ENCODE results near the gene TIRAP.
"Not testable (repeated sequence)": the region's sequence is repeated elsewhere in the genome, so short reads cannot be mapped to it uniquely, and the experiment has no call there.

TIRAP gene

GRCh38 chr11:126282736-126283591 is at the start of gene TIRAP:
Gene TIRAP, plus strand, starts transcription at chr11:126283093. Its CDS starts 7,802 bp downstream, at chr11:126290895.
- Mint-ChIP-seq H3K27me3 (no peaks in the 10 kb centered on the region), H3K4me3 (peak within 1 kb of the TSS; percentile 96), H3K9me3 (no peaks in the 10 kb centered on the region), H3K4me1 (peaks cover 35% of the 10 kb centered on the region), H3K36me3 (ENCODE audit: insufficient read depth) (peaks cover 17% of the 10 kb centered on the region), H3K27ac (ENCODE audit: low read depth) (peak within 1 kb of the TSS; percentile 98)
- ATAC-seq (replicated peaks; ENCODE audit: extremely low read depth, poor library complexity, severe bottlenecking) = peak; percentile 61
- DNase-seq (ENCODE audit: low spot score in 2 of 2) = peak; percentile 52 to 56

GRCh38 chr11:126233391-126233790 is 49.5 kb upstream of the TIRAP start:
- no peaks in the 10 kb centered on the region for H3K9me3 Mint-ChIP-seq
- DNase-seq (ENCODE audit: low spot score in 2 of 2) (no peak), ATAC-seq (replicated peaks; ENCODE audit: extremely low read depth, poor library complexity, severe bottlenecking) (no peak)
- H3K27me3 Mint-ChIP-seq = no peaks in the 10 kb centered on the region
- no peak overlapping the region for H3K27ac Mint-ChIP-seq (ENCODE audit: low read depth)
- no peaks in the 10 kb centered on the region for H3K4me1 Mint-ChIP-seq
- H3K36me3 Mint-ChIP-seq (ENCODE audit: insufficient read depth) = peaks cover 14% of the 10 kb centered on the region
- no peak overlapping the region for H3K4me3 Mint-ChIP-seq

GRCh38 chr11:126246636-126247035 is 36.3 kb upstream of the TIRAP start:
- no peak overlapping the region for H3K27ac Mint-ChIP-seq (ENCODE audit: low read depth)
- ATAC-seq (replicated peaks; ENCODE audit: extremely low read depth, poor library complexity, severe bottlenecking) = no peak
- H3K4me3 Mint-ChIP-seq = no peak overlapping the region
- no peaks in the 10 kb centered on the region for H3K9me3 Mint-ChIP-seq
- no peaks in the 10 kb centered on the region for H3K4me1 Mint-ChIP-seq
- no peaks in the 10 kb centered on the region for H3K27me3 Mint-ChIP-seq
- DNase-seq (ENCODE audit: low spot score in 2 of 2) = no peak
- H3K36me3 Mint-ChIP-seq (ENCODE audit: insufficient read depth) = peaks cover 18% of the 10 kb centered on the region

GRCh38 chr11:126253265-126253664 is 29.6 kb upstream of the TIRAP start:
- Mint-ChIP-seq H3K9me3 (no peaks in the 10 kb centered on the region), H3K4me3 (no peak overlapping the region), H3K27ac (ENCODE audit: low read depth) (no peak overlapping the region), H3K27me3 (no peaks in the 10 kb centered on the region), H3K4me1 (no peaks in the 10 kb centered on the region), H3K36me3 (ENCODE audit: insufficient read depth) (peaks cover 15% of the 10 kb centered on the region)
- ATAC-seq (replicated peaks; ENCODE audit: extremely low read depth, poor library complexity, severe bottlenecking) = no peak
- no peak for DNase-seq (ENCODE audit: low spot score in 2 of 2)

- H3K36me3 Mint-ChIP-seq (ENCODE audit: insufficient read depth) = peaks cover 15% of the 10 kb centered on the region
- no peak for ATAC-seq (replicated peaks; ENCODE audit: extremely low read depth, poor library complexity, severe bottlenecking)
- no peaks in the 10 kb centered on the region for H3K27me3 Mint-ChIP-seq
- no peaks in the 10 kb centered on the region for H3K9me3 Mint-ChIP-seq
- no peak for DNase-seq (ENCODE audit: low spot score in 2 of 2)
- no peaks in the 10 kb centered on the region for H3K4me1 Mint-ChIP-seq
- H3K4me3 Mint-ChIP-seq = no peak overlapping the region
- no peak overlapping the region for H3K27ac Mint-ChIP-seq (ENCODE audit: low read depth)
Observed at GRCh38 chr11:126254819-126255218, 28.1 kb upstream of the TIRAP start.

GRCh38 chr11:126255507-126255906 is 27.4 kb upstream of the TIRAP start:
- H3K27me3 Mint-ChIP-seq; DNase-seq (ENCODE audit: low spot score in 2 of 2); H3K4me1 Mint-ChIP-seq; H3K27ac Mint-ChIP-seq (ENCODE audit: low read depth); H3K9me3 Mint-ChIP-seq; H3K4me3 Mint-ChIP-seq; ATAC-seq (replicated peaks; ENCODE audit: extremely low read depth, poor library complexity, severe bottlenecking): not testable (repeated sequence)
- peaks cover 18% of the 10 kb centered on the region for H3K36me3 Mint-ChIP-seq (ENCODE audit: insufficient read depth)

GRCh38 chr11:126256216-126256615 is 26.7 kb upstream of the TIRAP start:
- H3K4me1 Mint-ChIP-seq = no peaks in the 10 kb centered on the region
- peaks cover 19% of the 10 kb centered on the region for H3K36me3 Mint-ChIP-seq (ENCODE audit: insufficient read depth)
- H3K27ac Mint-ChIP-seq (ENCODE audit: low read depth) = peak overlapping the region; percentile 19
- ATAC-seq (replicated peaks; ENCODE audit: extremely low read depth, poor library complexity, severe bottlenecking) (no peak), DNase-seq (ENCODE audit: low spot score in 2 of 2) (no peak)
- no peak overlapping the region for H3K4me3 Mint-ChIP-seq
- no peaks in the 10 kb centered on the region for H3K9me3 Mint-ChIP-seq
- H3K27me3 Mint-ChIP-seq = no peaks in the 10 kb centered on the region

- Mint-ChIP-seq H3K27ac (ENCODE audit: low read depth) (no peak overlapping the region), H3K4me1 (no peaks in the 10 kb centered on the region), H3K27me3 (no peaks in the 10 kb centered on the region), H3K36me3 (ENCODE audit: insufficient read depth) (peaks cover 18% of the 10 kb centered on the region), H3K9me3 (no peaks in the 10 kb centered on the region), H3K4me3 (no peak overlapping the region)
- ATAC-seq (replicated peaks; ENCODE audit: extremely low read depth, poor library complexity, severe bottlenecking) = no peak
- no peak for DNase-seq (ENCODE audit: low spot score in 2 of 2)
Observed at GRCh38 chr11:126257144-126257543, 25.7 kb upstream of the TIRAP start.

- ATAC-seq (replicated peaks; ENCODE audit: extremely low read depth, poor library complexity, severe bottlenecking) (no peak), DNase-seq (ENCODE audit: low spot score in 2 of 2) (no peak)
- Mint-ChIP-seq H3K4me3 (no peak overlapping the region), H3K9me3 (no peaks in the 10 kb centered on the region), H3K27ac (ENCODE audit: low read depth) (no peak overlapping the region), H3K36me3 (ENCODE audit: insufficient read depth) (peaks cover 18% of the 10 kb centered on the region), H3K27me3 (no peaks in the 10 kb centered on the region), H3K4me1 (no peaks in the 10 kb centered on the region)
Observed at GRCh38 chr11:126257764-126258163, 25.1 kb upstream of the TIRAP start.

- Mint-ChIP-seq H3K4me1 (peaks cover 14% of the 10 kb centered on the region), H3K27ac (ENCODE audit: low read depth) (no peak overlapping the region), H3K36me3 (ENCODE audit: insufficient read depth) (peaks cover 50% of the 10 kb centered on the region), H3K9me3 (no peaks in the 10 kb centered on the region), H3K4me3 (no peak overlapping the region), H3K27me3 (no peaks in the 10 kb centered on the region)
- DNase-seq (ENCODE audit: low spot score in 2 of 2) (no peak), ATAC-seq (replicated peaks; ENCODE audit: extremely low read depth, poor library complexity, severe bottlenecking) (no peak)
Observed at GRCh38 chr11:126262216-126262615, 20.7 kb upstream of the TIRAP start.

GRCh38 chr11:126263489-126263888 is 19.4 kb upstream of the TIRAP start:
- Mint-ChIP-seq H3K27ac (ENCODE audit: low read depth) (no peak overlapping the region), H3K4me1 (peaks cover 22% of the 10 kb centered on the region)

GRCh38 chr11:126265811-126266210 is 17.1 kb upstream of the TIRAP start:
- Mint-ChIP-seq H3K4me3 (no peak overlapping the region), H3K9me3 (no peaks in the 10 kb centered on the region), H3K36me3 (ENCODE audit: insufficient read depth) (peaks cover 52% of the 10 kb centered on the region), H3K27me3 (no peaks in the 10 kb centered on the region), H3K27ac (ENCODE audit: low read depth) (peak overlapping the region; percentile 52), H3K4me1 (peaks cover 32% of the 10 kb centered on the region)
- no peak for DNase-seq (ENCODE audit: low spot score in 2 of 2)
- no peak for ATAC-seq (replicated peaks; ENCODE audit: extremely low read depth, poor library complexity, severe bottlenecking)

More at GRCh38 chr11:126263489-126263888, 19.4 kb upstream of the TIRAP start:
- DNase-seq (ENCODE audit: low spot score in 2 of 2) (no peak), ATAC-seq (replicated peaks; ENCODE audit: extremely low read depth, poor library complexity, severe bottlenecking) (no peak)
- Mint-ChIP-seq H3K36me3 (ENCODE audit: insufficient read depth) (peaks cover 52% of the 10 kb centered on the region), H3K27me3 (no peaks in the 10 kb centered on the region), H3K4me3 (no peak overlapping the region), H3K9me3 (no peaks in the 10 kb centered on the region)

GRCh38 chr11:126267650-126268049 is 15.2 kb upstream of the TIRAP start:
- H3K4me1 Mint-ChIP-seq = peaks cover 32% of the 10 kb centered on the region
- H3K4me3 Mint-ChIP-seq = peak overlapping the region; percentile 98
- H3K27me3 Mint-ChIP-seq = no peaks in the 10 kb centered on the region
- peak overlapping the region; percentile 99 for H3K27ac Mint-ChIP-seq (ENCODE audit: low read depth)
- no peaks in the 10 kb centered on the region for H3K9me3 Mint-ChIP-seq
- H3K36me3 Mint-ChIP-seq (ENCODE audit: insufficient read depth) = peaks cover 52% of the 10 kb centered on the region
- DNase-seq (ENCODE audit: low spot score in 2 of 2) = no peak
- ATAC-seq (replicated peaks; ENCODE audit: extremely low read depth, poor library complexity, severe bottlenecking) = no peak

Data from central memory CD8-positive, alpha-beta T cell (primary cell).